ENCODE measurements around the gene CCDC9.
"Not testable (repeated sequence)": the region's sequence is repeated elsewhere in the genome, so short reads cannot be mapped to it uniquely, and the experiment has no call there.

CCDC9 gene

GRCh38 chr19:47240996-47241918 lies 15.1 kb upstream of the CCDC9 start:
- Histone ChIP-seq H3K27me3 (ENCODE audit: insufficient read depth, low read length) (no peaks in the 10 kb centered on the region), H3K4me3 (ENCODE audit: low read length) (no peak overlapping the region), H3K36me3 (ENCODE audit: insufficient read depth, low read length) (no peaks in the 10 kb centered on the region), H3K9me3 (ENCODE audit: low read length) (no peaks in the 10 kb centered on the region), H3K4me1 (ENCODE audit: insufficient read depth, low read length) (peaks cover 39% of the 10 kb centered on the region), H2AFZ (ENCODE audit: low read depth, low read length) (no peak overlapping the region)

- H2AFZ ChIP-seq (ENCODE audit: low read depth, low read length): no peak overlapping the region
- H3K36me3 ChIP-seq (ENCODE audit: insufficient read depth, low read length): no peaks in the 10 kb centered on the region
- H3K27me3 ChIP-seq (ENCODE audit: insufficient read depth, low read length): no peaks in the 10 kb centered on the region
- H3K9me3 ChIP-seq (ENCODE audit: low read length): no peaks in the 10 kb centered on the region
- H3K4me1 ChIP-seq (ENCODE audit: insufficient read depth, low read length): peaks cover 39% of the 10 kb centered on the region
- no peak overlapping the region for H3K4me3 ChIP-seq (ENCODE audit: low read length)
These were observed 14.3 kb upstream of the CCDC9 start for GRCh38 chr19:47241919-47242577.

- H3K4me3 ChIP-seq (ENCODE audit: low read length): peak overlapping the region; percentile 35
- H3K36me3 ChIP-seq (ENCODE audit: insufficient read depth, low read length): no peaks in the 10 kb centered on the region
- H2AFZ ChIP-seq (ENCODE audit: low read depth, low read length): no peak overlapping the region
- no peaks in the 10 kb centered on the region for H3K27me3 ChIP-seq (ENCODE audit: insufficient read depth, low read length)
- H3K4me1 ChIP-seq (ENCODE audit: insufficient read depth, low read length): peaks cover 39% of the 10 kb centered on the region
- no peaks in the 10 kb centered on the region for H3K9me3 ChIP-seq (ENCODE audit: low read length)
These were observed 13.0 kb upstream of the CCDC9 start for GRCh38 chr19:47243364-47243775.

GRCh38 chr19:47243776-47244547 lies 12.4 kb upstream of the CCDC9 start:
- Histone ChIP-seq H3K4me3 (ENCODE audit: low read length) (peak overlapping the region; percentile 35), H3K9me3 (ENCODE audit: low read length) (no peaks in the 10 kb centered on the region), H3K36me3 (ENCODE audit: insufficient read depth, low read length) (no peaks in the 10 kb centered on the region), H2AFZ (ENCODE audit: low read depth, low read length) (no peak overlapping the region), H3K27me3 (ENCODE audit: insufficient read depth, low read length) (no peaks in the 10 kb centered on the region), H3K4me1 (ENCODE audit: insufficient read depth, low read length) (peaks cover 34% of the 10 kb centered on the region)

GRCh38 chr19:47247308-47247990 lies 8.9 kb upstream of the CCDC9 start:
- no peak overlapping the region for H2AFZ ChIP-seq (ENCODE audit: low read depth, low read length)
- peaks cover 11% of the 10 kb centered on the region for H3K4me1 ChIP-seq (ENCODE audit: insufficient read depth, low read length)
- H3K9me3 ChIP-seq (ENCODE audit: low read length): no peaks in the 10 kb centered on the region
- no peak overlapping the region for H3K4me3 ChIP-seq (ENCODE audit: low read length)
- no peaks in the 10 kb centered on the region for H3K27me3 ChIP-seq (ENCODE audit: insufficient read depth, low read length)
- no peaks in the 10 kb centered on the region for H3K36me3 ChIP-seq (ENCODE audit: insufficient read depth, low read length)

- H3K4me1 ChIP-seq (ENCODE audit: insufficient read depth, low read length); H3K36me3 ChIP-seq (ENCODE audit: insufficient read depth, low read length); H3K4me3 ChIP-seq (ENCODE audit: low read length): not testable (repeated sequence)
These were observed 3.3 kb upstream of the CCDC9 start for GRCh38 chr19:47253016-47253415.

GRCh38 chr19:47253467-47253881 lies 2.9 kb upstream of the CCDC9 start:
- no peak overlapping the region for H2AFZ ChIP-seq (ENCODE audit: low read depth, low read length)
- no peak overlapping the region for H3K4me3 ChIP-seq (ENCODE audit: low read length)
- H3K36me3 ChIP-seq (ENCODE audit: insufficient read depth, low read length): peaks cover 2% of the 10 kb centered on the region
- H3K27me3 ChIP-seq (ENCODE audit: insufficient read depth, low read length): no peaks in the 10 kb centered on the region
- no peaks in the 10 kb centered on the region for H3K9me3 ChIP-seq (ENCODE audit: low read length)
- H3K4me1 ChIP-seq (ENCODE audit: insufficient read depth, low read length): peaks cover 10% of the 10 kb centered on the region

More at GRCh38 chr19:47253016-47253415, 3.3 kb upstream of the CCDC9 start:
- not testable (repeated sequence) for H3K9me3 ChIP-seq (ENCODE audit: low read length); H3K27me3 ChIP-seq (ENCODE audit: insufficient read depth, low read length); H2AFZ ChIP-seq (ENCODE audit: low read depth, low read length)

GRCh38 chr19:47253970-47254369 lies 2.4 kb upstream of the CCDC9 start:
- peaks cover 11% of the 10 kb centered on the region for H3K4me1 ChIP-seq (ENCODE audit: insufficient read depth, low read length)
- no peak overlapping the region for H3K4me3 ChIP-seq (ENCODE audit: low read length)
- no peak overlapping the region for H2AFZ ChIP-seq (ENCODE audit: low read depth, low read length)
- peaks cover 7% of the 10 kb centered on the region for H3K36me3 ChIP-seq (ENCODE audit: insufficient read depth, low read length)
- H3K27me3 ChIP-seq (ENCODE audit: insufficient read depth, low read length): no peaks in the 10 kb centered on the region
- no peaks in the 10 kb centered on the region for H3K9me3 ChIP-seq (ENCODE audit: low read length)

- H3K9me3 ChIP-seq (ENCODE audit: low read length): peaks cover 3% of the 10 kb centered on the region
- H3K36me3 ChIP-seq (ENCODE audit: insufficient read depth, low read length): peaks cover 30% of the 10 kb centered on the region
- peak overlapping the region; percentile 60 for H3K4me3 ChIP-seq (ENCODE audit: low read length)
- peak overlapping the region; percentile 52 for H2AFZ ChIP-seq (ENCODE audit: low read depth, low read length)
- H3K4me1 ChIP-seq (ENCODE audit: insufficient read depth, low read length): peaks cover 11% of the 10 kb centered on the region
- no peaks in the 10 kb centered on the region for H3K27me3 ChIP-seq (ENCODE audit: insufficient read depth, low read length)
These were observed 527 bp downstream of the CCDC9 start for GRCh38 chr19:47256693-47257410.

- H3K36me3 ChIP-seq (ENCODE audit: insufficient read depth, low read length): peaks cover 33% of the 10 kb centered on the region
- H3K9me3 ChIP-seq (ENCODE audit: low read length): peaks cover 3% of the 10 kb centered on the region
These were observed 1.3 kb downstream of the CCDC9 start for GRCh38 chr19:47257411-47258169.

GRCh38 chr19:47258434-47258833 lies 2.1 kb downstream of the CCDC9 start:
- Histone ChIP-seq H3K27me3 (ENCODE audit: insufficient read depth, low read length) (no peaks in the 10 kb centered on the region), H3K4me1 (ENCODE audit: insufficient read depth, low read length) (peaks cover 11% of the 10 kb centered on the region), H2AFZ (ENCODE audit: low read depth, low read length) (no peak overlapping the region), H3K4me3 (ENCODE audit: low read length) (peak overlapping the region; percentile 73), H3K9me3 (ENCODE audit: low read length) (peaks cover 3% of the 10 kb centered on the region), H3K36me3 (ENCODE audit: insufficient read depth, low read length) (peaks cover 40% of the 10 kb centered on the region)

More at GRCh38 chr19:47257411-47258169, 1.3 kb downstream of the CCDC9 start:
- H2AFZ ChIP-seq (ENCODE audit: low read depth, low read length): peak overlapping the region; percentile 52
- H3K4me3 ChIP-seq (ENCODE audit: low read length): peak overlapping the region; percentile 73
- H3K4me1 ChIP-seq (ENCODE audit: insufficient read depth, low read length): peaks cover 11% of the 10 kb centered on the region
- no peaks in the 10 kb centered on the region for H3K27me3 ChIP-seq (ENCODE audit: insufficient read depth, low read length)

Measured in neuron (in vitro differentiated cells).